ENCODE measurements around the gene THEM4.
"Not testable (repeated sequence)": the region's sequence is repeated elsewhere in the genome, so short reads cannot be mapped to it uniquely, and the experiment has no call there.

The THEM4 gene

DNA sequence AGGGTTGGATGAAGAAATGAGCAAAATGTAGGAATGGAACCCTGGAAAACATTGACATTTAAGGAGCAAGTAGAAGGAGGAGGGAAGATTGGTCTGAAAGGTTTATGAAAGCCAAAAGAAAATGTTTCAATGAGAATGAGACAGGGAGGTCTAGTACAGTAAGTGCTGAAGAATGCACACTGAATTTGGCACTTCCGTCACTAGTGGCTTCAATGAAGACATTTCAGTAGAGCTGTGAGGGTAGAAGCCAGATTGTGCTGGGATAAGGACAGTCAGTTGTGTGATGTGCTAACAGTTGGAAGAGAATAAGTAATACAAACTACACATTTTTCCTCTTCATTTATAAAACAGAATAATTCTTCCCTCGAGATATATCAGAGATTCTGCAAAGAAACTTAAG, 17.1 kb downstream of the THEM4 start:
- DNase-seq = no peak

DNA sequence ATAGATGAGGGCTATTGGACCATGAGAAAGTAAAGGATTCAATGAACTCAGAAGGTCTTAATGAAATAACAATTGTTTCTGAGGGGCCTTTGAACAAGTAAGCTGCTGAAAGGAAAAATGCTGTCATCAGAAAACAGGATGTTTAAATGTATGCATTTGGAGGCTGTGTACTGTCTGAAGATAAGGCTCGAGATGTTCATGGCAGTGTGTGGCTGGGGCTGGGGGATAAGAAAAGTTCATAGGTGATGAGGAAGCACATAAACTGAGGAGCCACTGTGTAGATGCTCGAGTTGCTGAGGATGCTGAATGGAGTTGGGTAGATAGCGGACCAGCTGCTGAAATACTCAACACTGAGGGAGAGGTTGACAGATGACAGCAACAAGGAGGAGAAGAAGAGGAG, 17.8 kb downstream of the THEM4 start:
- no peak for DNase-seq

DNA sequence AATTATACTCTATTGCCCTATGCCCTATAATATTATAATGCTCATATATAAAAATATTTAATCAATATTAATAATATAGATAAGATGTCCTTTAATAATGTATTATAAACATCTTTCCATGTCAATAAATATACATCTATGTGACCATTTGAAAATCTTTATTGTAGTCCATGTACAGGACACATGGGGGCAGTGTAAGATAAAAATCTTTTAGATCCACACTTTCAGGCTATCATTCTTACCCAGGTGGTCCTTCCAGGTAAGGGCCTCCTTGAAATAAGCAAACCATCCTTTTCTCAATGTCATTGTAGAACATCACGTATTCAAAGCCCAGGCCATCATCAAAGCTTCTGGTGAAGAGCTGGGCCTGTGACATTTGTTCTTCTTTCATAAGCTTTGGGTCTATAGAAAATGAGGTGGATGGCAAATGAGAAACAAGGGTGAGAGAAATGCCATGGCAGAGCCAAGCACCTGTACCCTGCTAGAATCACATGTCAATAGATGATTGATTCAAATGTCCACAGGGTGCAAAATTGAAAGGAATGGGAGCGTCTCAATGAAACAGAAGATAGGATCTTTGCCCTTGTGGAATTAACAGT, 20.2 kb downstream of the THEM4 start:
- no peak for DNase-seq

DNA sequence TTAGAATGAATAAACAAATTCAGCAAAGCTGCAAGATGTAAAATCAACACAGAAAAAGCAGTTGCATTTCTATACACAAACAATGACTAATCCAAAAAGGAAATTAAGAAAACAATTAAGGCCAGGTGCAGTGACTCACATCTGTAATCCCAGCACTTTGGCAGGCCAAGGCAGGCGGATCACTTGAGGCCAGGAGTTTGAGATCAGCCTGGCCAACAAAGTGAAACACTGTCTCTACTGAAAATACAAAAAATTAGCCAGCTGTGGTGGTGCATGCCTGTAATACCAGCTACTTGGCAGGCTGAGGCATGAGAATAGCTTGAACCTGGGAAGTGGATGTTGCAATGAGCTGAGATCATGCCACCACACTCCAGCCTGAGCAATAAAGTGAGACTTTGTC, 22.3 kb downstream of the THEM4 start:
- no peak for DNase-seq

DNA sequence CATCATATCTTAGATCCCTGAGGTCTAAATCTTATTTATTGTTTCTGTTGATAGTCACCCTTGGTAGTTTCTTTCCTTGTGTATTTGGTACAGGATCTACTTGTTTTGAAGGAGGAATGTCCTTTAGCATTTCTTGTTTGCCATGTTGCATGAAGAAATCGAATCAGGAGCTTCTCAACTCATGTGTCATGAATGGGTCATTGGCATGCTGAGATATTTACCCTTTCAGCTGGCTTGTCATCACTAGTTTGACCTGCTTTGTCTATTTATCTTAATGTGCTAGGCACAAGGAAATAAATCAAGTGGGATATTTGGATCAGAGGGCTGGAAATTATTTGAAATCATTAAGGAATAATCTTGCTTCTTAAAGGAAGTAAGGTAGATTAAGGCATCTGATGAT, 23.8 kb downstream of the THEM4 start:
- no peak for DNase-seq

DNA sequence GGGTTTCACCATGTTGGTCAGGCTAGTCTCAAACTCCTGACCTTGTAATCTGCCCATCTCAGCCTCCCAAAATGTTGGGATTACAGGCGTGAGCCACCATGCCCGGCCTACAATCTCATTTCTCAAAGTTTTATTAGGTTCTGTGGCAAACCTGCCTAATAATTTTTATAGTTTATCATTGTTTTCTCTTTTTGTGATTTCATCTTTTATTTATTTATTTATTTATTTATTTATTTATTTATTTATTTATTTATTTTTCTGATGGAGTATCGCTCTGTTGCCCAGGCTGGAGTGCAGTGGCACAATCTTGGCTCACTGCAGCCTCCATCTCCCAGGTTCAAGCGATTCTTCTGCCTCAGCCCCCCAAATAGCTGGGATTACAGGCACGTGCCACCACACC, 24.4 kb downstream of the THEM4 start:
- DNase-seq = not testable (repeated sequence)

DNA sequence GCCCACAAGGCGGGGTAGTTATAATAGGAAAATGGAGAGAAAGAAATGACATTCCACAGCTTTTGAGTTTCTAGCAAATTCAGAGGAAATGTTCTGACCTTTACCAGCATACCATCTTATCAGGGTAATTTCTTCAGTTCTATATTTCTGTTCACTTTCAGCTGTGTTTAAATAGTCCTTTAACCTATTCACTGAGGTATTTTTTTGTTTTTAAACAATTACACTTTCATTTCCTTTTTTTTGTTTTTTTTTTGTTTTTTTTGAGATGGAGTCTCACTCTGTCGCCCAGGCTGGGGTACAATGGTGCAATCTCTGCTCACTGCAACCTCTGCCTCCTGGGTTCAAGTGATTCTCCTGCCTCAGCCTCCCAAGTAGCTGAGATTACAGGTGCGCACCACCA, 24.9 kb downstream of the THEM4 start:
- not testable (repeated sequence) for DNase-seq

DNA sequence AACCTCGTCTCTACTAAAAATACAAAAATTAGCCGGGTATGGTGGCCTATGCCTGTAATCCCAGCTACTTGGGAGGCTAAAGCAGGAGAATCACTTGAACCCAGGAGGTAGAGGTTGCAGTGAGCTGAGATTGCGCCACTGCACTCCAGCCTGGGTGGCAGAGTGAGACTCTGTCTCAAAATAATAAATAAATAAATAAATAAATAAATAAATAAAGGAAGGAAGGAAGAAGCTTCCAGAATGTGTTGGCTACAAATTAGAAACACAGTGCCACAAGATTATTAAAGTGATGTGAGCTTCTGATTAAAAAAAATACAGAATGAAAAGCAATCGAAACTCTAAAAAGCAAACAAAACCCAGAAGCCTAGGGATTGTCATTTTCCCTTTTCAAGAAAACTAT, 25.4 kb downstream of the THEM4 start:
- not testable (repeated sequence) for DNase-seq

DNA sequence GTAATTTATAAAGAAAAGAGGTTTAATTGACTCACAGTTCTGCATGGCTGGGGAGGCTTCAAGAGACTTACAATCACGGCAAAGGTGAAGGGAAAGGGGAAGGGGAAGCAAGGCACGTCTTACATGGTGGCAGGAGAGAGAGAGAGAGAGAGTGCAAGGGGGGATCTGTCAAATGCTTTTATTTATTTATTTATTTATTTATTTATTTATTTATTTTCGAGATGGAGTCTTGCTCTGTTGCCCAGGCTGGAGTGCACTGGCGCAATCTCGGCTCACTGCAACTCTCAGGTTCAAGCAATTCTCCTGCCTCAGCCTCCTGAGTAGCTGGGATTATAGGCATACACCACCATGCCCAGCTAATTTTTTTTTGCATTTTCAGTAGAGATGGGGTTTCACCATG, 26.4 kb downstream of the THEM4 start:
- not testable (repeated sequence) for DNase-seq

DNA sequence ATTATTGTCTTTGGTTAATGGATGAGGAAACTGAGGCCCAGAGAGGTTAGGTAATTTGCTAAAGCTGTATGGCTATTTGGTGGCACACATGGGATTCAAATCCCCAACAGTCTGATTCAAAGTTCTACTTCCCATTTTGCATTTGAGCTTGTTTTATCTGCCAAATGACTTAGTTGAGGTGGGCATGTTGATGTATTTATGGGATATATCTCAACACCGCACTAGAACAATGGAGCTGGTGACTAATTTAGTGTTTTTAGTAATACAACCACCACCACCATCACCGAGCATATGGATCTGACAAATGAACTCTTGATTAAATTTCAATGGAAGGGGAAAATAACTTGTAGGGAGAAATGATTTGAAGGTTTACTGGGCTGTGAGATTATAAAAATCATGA, 26.8 kb downstream of the THEM4 start:
- no peak for DNase-seq

DNA sequence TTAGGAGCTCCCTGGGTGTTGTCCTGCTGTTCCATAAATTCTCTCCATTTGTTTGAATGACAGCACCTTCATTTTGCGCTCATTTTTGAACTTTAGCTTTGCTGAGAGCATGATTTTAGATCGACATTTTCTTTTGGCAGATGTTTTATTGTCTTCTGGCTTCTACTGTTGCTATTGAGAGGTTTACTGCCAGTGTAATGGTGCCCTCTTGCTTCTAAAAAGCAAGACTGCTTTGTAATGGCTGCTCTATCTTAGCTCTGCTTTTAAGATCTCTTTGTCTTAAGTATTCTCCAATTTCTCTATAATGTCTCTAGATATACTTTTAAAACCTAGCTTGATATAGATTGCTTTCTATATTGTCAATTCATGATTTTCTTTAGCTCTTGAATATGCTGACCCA, 27.8 kb downstream of the THEM4 start:
- no peak for DNase-seq

DNA sequence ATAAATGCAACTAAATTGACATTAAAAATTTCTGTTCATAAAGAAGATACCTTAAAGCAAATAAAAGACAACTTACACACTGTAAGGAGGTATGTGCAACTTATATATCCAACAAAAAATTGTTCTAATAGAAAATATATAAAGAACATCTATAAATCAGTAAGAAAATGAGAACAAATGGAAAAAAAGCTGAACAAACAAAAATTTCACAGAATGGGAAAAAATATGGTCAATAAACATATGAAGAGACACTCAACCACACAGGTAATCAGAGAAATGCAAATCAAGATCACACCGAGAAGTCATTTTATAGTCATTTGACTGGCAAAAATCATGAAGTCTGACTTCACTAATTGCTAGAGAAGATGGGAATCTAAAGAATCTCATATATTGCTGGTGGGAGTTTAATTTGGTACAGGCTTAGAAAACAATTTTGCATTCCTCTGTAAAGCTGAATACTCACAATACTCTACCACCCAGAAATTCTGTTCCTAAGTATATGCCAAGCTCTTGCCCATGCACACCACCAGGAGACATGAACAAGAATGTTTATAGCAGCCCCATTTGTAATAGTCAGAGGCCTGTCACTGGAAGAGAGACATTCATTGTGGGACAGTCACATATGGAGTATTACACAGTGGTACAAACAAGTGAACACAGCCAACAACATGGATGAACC, 33.8 kb downstream of the THEM4 start:
- no peak for DNase-seq

DNA sequence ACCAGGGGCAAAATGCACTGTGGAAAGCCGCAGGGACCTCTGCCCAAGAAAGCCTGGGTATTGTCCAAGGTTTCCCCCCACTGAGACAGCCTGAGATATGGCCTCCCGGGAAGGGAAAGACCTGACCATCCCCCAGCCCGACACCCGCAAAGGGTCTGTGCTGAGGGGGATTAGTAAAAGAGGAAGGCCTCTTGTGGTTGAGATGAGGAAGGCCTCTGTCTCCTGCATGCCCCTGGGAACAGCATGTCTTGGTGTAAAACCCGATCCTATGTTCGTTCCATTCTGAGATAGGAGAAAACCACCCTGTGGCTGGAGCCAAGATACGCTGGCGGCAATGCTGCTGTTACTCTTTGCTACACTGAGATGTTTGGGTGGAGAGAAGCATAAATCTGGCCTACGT, 36.5 kb downstream of the THEM4 start:
- DNase-seq = not testable (repeated sequence)

DNA sequence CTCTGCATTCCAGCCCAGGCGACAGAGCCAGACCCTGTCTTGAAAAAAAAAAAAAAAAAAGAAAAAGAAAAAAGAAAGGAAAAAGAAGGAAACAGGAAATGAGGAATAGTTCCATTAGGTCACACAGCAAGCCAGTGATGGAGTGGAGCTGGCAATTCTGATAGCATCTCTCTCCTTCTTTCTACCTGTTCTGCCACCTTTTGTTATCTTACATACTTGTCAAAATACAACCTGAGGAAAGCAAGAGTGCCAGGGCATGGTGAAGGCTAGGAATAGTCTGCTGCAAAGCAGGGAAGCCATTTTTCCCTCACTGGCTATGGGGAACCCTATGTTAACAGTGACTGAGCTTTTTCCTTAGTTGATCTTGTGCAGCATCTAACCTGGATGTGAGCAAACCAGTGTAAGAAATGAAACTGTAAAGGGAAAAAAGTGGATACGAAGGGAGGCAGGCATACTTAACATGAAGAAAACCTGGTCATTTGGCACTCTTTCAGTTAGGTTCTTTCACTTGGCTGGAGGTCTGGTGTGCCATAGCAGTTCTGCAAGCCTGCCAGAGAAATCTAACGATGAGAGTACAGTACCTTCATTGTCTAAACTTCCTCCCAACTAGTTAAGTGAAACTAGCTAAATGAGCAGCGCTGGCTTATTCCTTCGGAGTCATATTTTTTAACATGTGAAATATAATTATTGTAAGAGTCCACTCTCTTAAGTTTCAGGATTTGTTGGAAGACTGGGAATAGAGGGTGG, 37.9 kb downstream of the THEM4 start:
- no peak for DNase-seq

DNA sequence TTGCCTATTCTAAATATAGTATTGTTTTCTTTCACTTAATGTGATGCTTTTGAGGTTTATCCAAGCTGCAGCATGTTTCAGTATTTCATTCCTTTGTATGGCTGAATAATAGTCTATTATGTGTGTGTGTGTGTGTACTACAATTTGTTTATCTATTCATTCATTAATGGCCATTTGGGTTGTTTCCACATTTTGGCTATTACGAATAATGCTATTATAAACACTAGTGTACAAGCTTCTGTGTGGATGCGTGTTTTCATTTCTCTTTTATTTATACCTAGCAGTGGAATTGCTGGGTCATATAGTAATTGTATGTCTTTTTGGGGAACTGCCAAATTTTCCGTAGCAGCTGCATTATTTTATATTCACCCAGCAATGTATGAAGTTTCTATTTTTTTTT, 40.8 kb downstream of the THEM4 start:
- DNase-seq = no peak

DNA sequence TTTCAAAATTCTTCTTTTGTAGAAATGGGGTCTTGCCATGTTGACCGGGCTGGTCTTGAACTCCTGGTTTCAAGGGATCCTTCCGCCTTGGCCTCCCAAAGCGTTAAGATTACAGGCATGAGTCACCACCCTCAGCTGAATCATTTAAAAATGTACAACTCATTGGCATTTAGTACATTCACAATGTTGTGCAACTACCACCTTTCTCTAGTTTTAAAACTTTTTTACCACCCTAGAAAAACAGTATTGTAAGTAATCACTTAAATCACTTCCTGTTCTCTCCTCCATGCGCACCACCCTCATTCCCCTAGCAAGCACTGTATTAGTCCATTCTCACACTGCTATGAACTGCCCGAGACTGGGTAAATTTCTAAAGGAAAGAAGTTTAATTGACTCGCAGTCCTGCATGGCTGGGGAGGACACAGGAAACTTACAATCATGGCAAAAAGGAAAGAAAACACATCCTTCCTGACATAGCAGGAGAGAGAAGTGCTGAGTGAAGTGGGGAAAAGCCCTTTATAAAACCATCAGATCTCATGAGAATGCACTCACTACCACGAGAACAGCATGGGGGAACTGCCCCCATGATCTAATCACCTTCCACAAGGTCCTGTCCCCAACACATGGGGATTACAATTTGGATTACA, 41.4 kb downstream of the THEM4 start:
- DNase-seq = no peak

DNA sequence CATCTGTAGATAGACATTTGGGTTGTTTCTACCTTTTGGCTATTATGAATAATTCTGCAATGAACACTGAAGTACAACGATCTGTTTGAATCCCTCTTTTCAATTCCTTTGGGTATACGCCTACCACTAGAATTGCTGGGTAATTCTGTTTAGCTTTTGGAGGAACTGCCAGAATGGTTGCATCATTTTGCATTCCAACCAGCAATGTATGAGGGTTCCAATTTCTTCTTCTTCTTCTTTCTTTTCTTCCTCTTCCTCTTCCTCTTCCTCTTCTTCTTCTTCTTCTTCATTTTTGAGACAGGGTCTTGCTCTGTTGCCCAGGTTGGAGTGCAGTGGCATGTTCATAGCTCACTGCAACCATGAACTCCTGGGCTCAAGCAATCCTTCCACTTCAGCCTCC, 42.0 kb downstream of the THEM4 start:
- DNase-seq = no peak

DNA sequence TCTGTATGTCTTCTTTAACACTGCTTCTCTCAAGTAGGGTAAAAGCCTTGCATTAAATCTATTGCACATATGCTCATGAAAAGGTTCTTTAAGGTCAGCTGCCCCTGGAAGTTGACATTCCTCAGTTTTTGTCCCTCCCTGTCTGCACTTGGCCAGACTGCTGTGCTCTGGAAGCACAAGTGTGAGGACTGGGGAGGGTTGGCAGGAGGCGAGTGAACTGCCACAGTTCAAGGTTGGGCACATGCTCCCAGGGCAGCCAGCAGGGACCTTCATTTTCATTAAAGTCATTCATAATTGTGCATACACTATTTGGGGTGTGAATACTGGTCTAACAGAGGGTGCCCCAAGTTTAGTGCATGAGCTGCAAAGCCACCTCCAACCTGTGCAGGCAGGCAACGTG, 44.9 kb downstream of the THEM4 start:
- no peak for DNase-seq

DNA sequence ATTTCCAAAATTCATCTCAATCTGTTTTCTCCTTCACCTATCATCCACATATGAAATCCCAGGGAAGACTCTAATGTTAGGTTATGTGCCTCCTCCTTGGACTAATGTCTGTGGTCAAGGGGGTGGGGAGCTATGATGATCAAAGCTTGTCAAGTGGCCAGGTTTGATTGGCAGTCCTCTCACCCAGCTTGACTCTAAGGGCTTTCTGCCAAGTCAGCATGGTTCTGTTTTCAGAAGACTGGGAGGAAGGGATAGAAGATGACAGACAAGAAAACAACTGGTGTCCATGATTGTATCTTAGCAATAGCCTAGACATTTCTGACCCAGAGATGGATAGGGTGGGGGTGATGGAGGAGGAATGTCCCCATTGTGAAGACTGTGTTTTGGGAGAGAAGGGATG, 46.7 kb downstream of the THEM4 start:
- DNase-seq = no peak

DNA sequence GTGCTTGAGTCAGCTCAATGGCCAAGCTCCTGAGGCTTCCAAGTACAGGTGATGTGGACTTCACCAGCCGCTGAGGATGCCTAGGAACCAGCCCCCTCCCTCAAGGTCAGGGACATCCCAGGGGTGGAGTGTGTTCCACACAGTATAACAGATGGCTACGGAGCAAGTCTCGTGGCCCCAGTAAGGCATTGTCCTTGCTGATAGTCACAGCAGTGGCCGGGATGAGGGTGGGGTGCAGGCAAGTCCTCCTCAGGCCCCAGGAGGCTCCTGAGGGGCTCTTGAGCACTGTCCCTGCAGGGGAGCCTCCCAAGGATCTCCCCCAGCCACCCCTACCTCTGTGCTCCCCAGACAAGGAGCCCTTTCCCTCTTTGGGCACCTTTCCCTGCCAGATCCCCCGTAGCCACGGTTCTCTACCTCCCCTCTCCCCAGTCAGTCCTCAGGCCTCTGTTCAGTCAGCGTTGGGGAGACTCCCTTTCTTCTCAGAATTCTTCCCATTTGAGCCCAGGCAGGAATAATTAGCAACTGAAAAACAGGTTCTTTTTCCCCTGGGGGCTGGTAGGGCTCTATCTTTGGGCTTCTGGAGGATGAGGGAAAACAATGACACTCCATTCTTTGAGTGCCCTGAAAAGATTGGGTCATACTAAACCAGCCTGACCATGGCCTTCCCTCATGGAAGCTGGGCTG, 48.7 kb downstream of the THEM4 start:
- no peak for DNase-seq

DNA sequence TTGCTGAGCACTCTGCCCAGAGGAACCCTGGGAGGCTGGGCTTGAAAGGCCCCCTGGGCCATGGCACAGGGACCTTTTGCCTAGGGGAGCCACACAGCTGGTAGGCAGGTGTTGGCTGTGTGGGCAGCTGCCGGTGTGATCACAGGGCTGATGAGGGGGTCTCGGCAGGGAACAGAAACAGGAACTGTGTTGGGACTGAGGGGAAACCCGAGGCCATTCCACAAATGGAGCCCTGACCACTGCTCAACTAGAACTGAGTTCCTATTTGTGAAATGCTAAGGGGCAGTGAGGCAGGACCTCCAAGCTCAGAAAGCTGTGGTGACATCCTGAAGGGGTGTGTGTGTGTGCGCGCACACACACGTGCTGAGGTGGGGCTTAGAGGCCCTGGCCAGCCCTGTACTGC, 49.4 kb downstream of the THEM4 start:
- DNase-seq = no peak

DNA sequence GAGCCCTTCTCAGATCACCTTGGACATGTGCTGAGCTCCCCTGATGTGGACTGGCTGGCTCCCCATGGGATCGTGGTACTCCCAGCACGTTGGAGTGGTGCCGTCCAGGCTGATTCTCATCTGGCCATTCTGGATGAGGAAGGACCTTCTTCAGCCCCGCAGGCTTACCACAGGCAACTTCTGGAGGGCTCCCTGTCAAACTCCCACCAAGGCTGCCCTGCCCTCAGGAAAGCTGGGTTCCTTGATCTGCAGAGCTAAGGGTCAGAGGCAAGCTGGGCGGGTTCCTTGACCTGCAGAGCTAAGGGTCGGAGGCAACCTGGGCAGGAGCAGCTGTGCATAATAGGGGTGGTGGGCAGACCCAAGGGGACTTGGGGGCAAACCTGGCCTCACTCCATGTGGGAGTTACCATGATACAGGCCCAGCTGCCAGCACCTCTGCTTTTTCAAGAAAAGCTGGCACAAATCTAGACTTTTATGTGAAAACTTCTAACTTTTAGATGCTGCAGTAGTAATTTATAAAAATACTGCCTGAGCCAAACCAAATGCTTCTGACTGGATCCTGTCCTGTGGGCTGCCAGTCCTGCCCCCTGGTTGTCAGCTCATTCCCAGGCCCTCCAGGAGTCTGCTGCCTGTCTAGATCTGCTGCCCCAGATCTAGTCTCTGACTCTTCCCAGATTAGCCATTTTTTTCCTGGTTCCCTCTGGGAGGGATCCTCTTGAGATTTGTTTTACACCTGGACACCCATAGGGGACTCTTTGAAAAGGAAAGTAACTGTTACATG, 50.2 kb downstream of the THEM4 start:
- no peak for DNase-seq

Measured in activated CD4-positive, alpha-beta T cell treated with anti-CD3 and anti-CD28 coated beads, Interleukin-2, amount 50 U/mL, for 48 hours (primary cell).